H1 (cell line): Measurements from ENCODE around the gene ELMO2. TPM values are rescaled to one million over a fixed set of nuclear protein-coding genes. Genes with fewer than 3 reads are reported as not detected.
A peak's percentile ranks its signal among the peaks of the same experiment; 100 is the strongest.

Experiments
- CTCF ChIA-PET: fragments of 300-600 bp; sonication (Branson Sonifier 250); formaldehyde crosslinking; loops from one replicate; lab custom pipeline; 2021; ENCODE audit not compliant: partially characterized antibody; lab: Charles Lee
- POLR2A ChIA-PET: fragments of 300-600 bp; sonication (Branson Sonifier 250); formaldehyde crosslinking; loops from one replicate; lab custom pipeline; 2021; ENCODE audit warnings: inconsistent platforms; ENCODE audit not compliant: partially characterized antibody; lab: Charles Lee
- DNase-seq, 2 experiments: peaks; one replicate each; pipeline versions ENCODE4 v3.0.0 to v3.0.0-alpha.2; 2010 to 2022; ENCODE audit warnings: low spot score in 2 of 2, low read depth in 1 of 2, mixed read lengths in 1 of 2
- FAIRE-seq: peaks from 2 replicates; lab custom pipeline; 2011; peaks lifted over from hg19 to GRCh38; lab: Jason Lieb, UNC
- H2AFZ ChIP-seq: 2 replicates; pipeline ENCODE4 v1.8.1; 2012; ENCODE audit warnings: low read length, inconsistent platforms
- H2AK5ac ChIP-seq: 2 replicates; pipeline ENCODE4 v1.6.1; 2013; ENCODE audit warnings: low read depth, low read length
- H2BK120ac ChIP-seq: replicated peaks from 2 replicates; pipeline ENCODE3; 2013; ENCODE audit warnings: low read depth, low read length, inconsistent platforms
- H2BK12ac ChIP-seq: 2 replicates; pipeline ENCODE4 v1.6.1; 2013; ENCODE audit warnings: low read depth, low read length
- H2BK15ac ChIP-seq: 2 replicates; pipeline ENCODE4 v1.6.1; 2013; ENCODE audit warnings: low read length
- H2BK20ac ChIP-seq: 2 replicates; pipeline ENCODE4 v1.6.1; 2013; ENCODE audit warnings: low read length
- H2BK5ac ChIP-seq: 2 replicates; pipeline ENCODE4 v1.6.1; 2013; ENCODE audit warnings: low read depth, low read length
- H3K14ac ChIP-seq: 2 replicates; pipeline ENCODE4 v1.6.1; 2013; ENCODE audit warnings: inconsistent platforms; ENCODE audit not compliant: insufficient read length
- H3K18ac ChIP-seq: 2 replicates; pipeline ENCODE4 v1.6.1; 2013; ENCODE audit warnings: low read length; ENCODE audit errors: extremely low read depth
- H3K23ac ChIP-seq: 2 replicates; pipeline ENCODE4 v1.6.1; 2013; ENCODE audit warnings: inconsistent platforms; ENCODE audit not compliant: insufficient read length
- H3K23me2 ChIP-seq: 2 replicates; pipeline ENCODE4 v1.6.1; 2013; ENCODE audit warnings: low read depth, low read length
- H3K27ac ChIP-seq: 2 replicates; pipeline ENCODE4 v1.6.1; 2011; ENCODE audit warnings: low read depth, low read length, inconsistent platforms
- H3K27me3 ChIP-seq, 4 experiments: replicated peaks in 1 of 4; 1 replicate in 1 of 4; 2 replicates in 3 of 4; pipeline versions ENCODE4 v1.6.1 to v1.8.1; 2011 to 2013; ENCODE audit warnings: low read length in 3 of 4, mild to moderate bottlenecking in 3 of 4, inconsistent platforms in 2 of 4, mixed read lengths in 2 of 4, moderate library complexity in 1 of 4; ENCODE audit not compliant: control insufficient read depth in 3 of 4, insufficient read depth in 3 of 4; ENCODE audit errors: extremely low read depth in 1 of 4
- H3K36me3 ChIP-seq, 4 experiments: 2 replicates each; pipeline versions ENCODE4 v1.6.1 to v1.8.1; 2011 to 2013; ENCODE audit warnings: mild to moderate bottlenecking in 4 of 4, low read length in 3 of 4, moderate library complexity in 2 of 4, control low read depth in 1 of 4, inconsistent platforms in 1 of 4; ENCODE audit not compliant: insufficient read depth in 4 of 4, control insufficient read depth in 2 of 4
- H3K4ac ChIP-seq: replicated peaks from 2 replicates; pipeline ENCODE3; 2013; ENCODE audit warnings: low read length, low read depth, mixed read lengths, inconsistent platforms; ENCODE audit not compliant: insufficient read length
- H3K4me1 ChIP-seq, 4 experiments: replicated peaks in 1 of 4; 1 replicate in 1 of 4; 2 replicates in 3 of 4; pipeline versions ENCODE4 v1.6.1 to v1.8.1; 2011 to 2013; ENCODE audit warnings: low read length in 3 of 4, inconsistent platforms in 2 of 4, mixed read lengths in 1 of 4; ENCODE audit not compliant: insufficient read depth in 4 of 4, control insufficient read depth in 3 of 4
- H3K4me2 ChIP-seq, 2 experiments: 2 replicates each; pipeline versions ENCODE4 v1.6.1 to v1.8.1; 2011 to 2013; ENCODE audit warnings: low read depth in 2 of 2, low read length in 2 of 2, control low read depth in 1 of 2, inconsistent platforms in 1 of 2, mild to moderate bottlenecking in 1 of 2; ENCODE audit not compliant: insufficient read depth in 1 of 2
- H3K4me3 ChIP-seq, 4 experiments: fragments of 200-600, 300-600 bp in 1 of 4; sonication (generic), shearing (Covaris generic), sonication (Bioruptor Twin) in 1 of 4; 2 replicates each; pipeline versions ENCODE4 v1.5.1 to v1.8.1; 2011 to 2016; ENCODE audit warnings: low read length in 4 of 4, low read depth in 3 of 4, control low read depth in 2 of 4, inconsistent platforms in 2 of 4, mild to moderate bottlenecking in 2 of 4, mixed read lengths in 1 of 4, moderate library complexity in 1 of 4; ENCODE audit not compliant: insufficient read depth in 2 of 4; ENCODE audit errors: extremely low read depth in 1 of 4
- H3K56ac ChIP-seq: replicated peaks from 2 replicates; pipeline ENCODE3; 2013; ENCODE audit warnings: low read depth, mild to moderate bottlenecking, mixed read lengths, low read length, inconsistent platforms; ENCODE audit not compliant: insufficient read length
- H3K79me1 ChIP-seq: 2 replicates; pipeline ENCODE4 v1.6.1; 2013; ENCODE audit warnings: low read depth, low read length, control low read depth
- H3K79me2 ChIP-seq, 2 experiments: 2 replicates each; pipeline versions ENCODE4 v1.6.1 to v1.8.1; 2012 to 2013; ENCODE audit warnings: low read length in 2 of 2, mild to moderate bottlenecking in 2 of 2, inconsistent platforms in 1 of 2; ENCODE audit not compliant: insufficient read depth in 2 of 2, control insufficient read depth in 1 of 2
- H3K9ac ChIP-seq, 4 experiments: replicated peaks in 1 of 4; 1 replicate in 1 of 4; 2 replicates in 3 of 4; pipeline versions ENCODE4 v1.6.1 to v1.8.1; 2011 to 2013; ENCODE audit warnings: low read depth in 3 of 4, low read length in 3 of 4, control low read depth in 2 of 4, mild to moderate bottlenecking in 2 of 4, moderate library complexity in 2 of 4, inconsistent platforms in 1 of 4; ENCODE audit errors: extremely low read depth in 1 of 4
- H3K9me3 ChIP-seq, 2 experiments: 2 replicates each; pipeline versions ENCODE4 v1.6.1 to v1.8.1; 2012 to 2013; ENCODE audit warnings: mild to moderate bottlenecking in 2 of 2, moderate library complexity in 2 of 2, control low read depth in 1 of 2, inconsistent platforms in 1 of 2, low read depth in 1 of 2, low read length in 1 of 2, mixed read lengths in 1 of 2; ENCODE audit not compliant: insufficient read depth in 2 of 2
- H4K20me1 ChIP-seq, 2 experiments: replicated peaks in 1 of 2; 2 replicates each; pipeline versions ENCODE3 to v1.8.1; 2011 to 2013; ENCODE audit warnings: inconsistent platforms in 2 of 2, low read length in 2 of 2, mild to moderate bottlenecking in 1 of 2; ENCODE audit not compliant: insufficient read depth in 2 of 2, control insufficient read depth in 1 of 2
- H4K5ac ChIP-seq: 2 replicates; pipeline ENCODE4 v1.6.1; 2013; ENCODE audit warnings: low read length, low read depth, mixed read lengths, inconsistent platforms; ENCODE audit not compliant: insufficient read length
- H4K8ac ChIP-seq: 2 replicates; pipeline ENCODE4 v1.8.0; 2013; ENCODE audit warnings: mild to moderate bottlenecking, moderate library complexity, low read length, inconsistent platforms; ENCODE audit not compliant: insufficient read depth; ENCODE audit errors: extremely low read depth
- H4K91ac ChIP-seq: replicated peaks from 2 replicates; pipeline ENCODE3; 2013; ENCODE audit warnings: low read length, mixed read lengths, inconsistent platforms; ENCODE audit not compliant: insufficient read length
- GTF2F1 ChIP-seq: IDR thresholded peaks from 2 replicates; pipeline ENCODE4 v1.6.1; 2012; ENCODE audit warnings: low read depth, low read length, improper control_type of control experiment, borderline replicate concordance
- KDM1A ChIP-seq: fragments of 200-600, 300-600 bp; sonication (generic); IDR thresholded peaks from 2 replicates; pipeline ENCODE4 v1.7.1; 2016; ENCODE audit warnings: mild to moderate bottlenecking, low read length, borderline replicate concordance
- SUZ12 ChIP-seq: fragments of 200-600 bp; sonication (generic); IDR thresholded peaks from 2 replicates; pipeline ENCODE4 v1.6.1; 2012; ENCODE audit warnings: mild to moderate bottlenecking, inconsistent platforms, low read length, moderate library complexity, mixed read lengths
- WGBS, 2 experiments: shearing (Covaris generic) in 1 of 2; methylation state at CpG; one replicate each; pipeline versions ENCODE4 v1.1.6 to v1.1.7; 2013 to 2015; ENCODE audit warnings: low lambda C conversion rate in 2 of 2, mixed read lengths in 2 of 2, inconsistent platforms in 1 of 2, low coverage in 1 of 2, missing lambda C conversion rate in 1 of 2; ENCODE audit not compliant: insufficient replicate concordance in 2 of 2, insufficient coverage in 1 of 2, insufficient read length in 1 of 2; ENCODE audit errors: extremely low coverage in 1 of 2, missing lambda C conversion rate in 1 of 2; 5-methylcytosine and 5-hydroxymethylcytosine counted together
- polyA plus RNA-seq, 7 experiments: library from polyadenylated mRNA; depleted of rRNA in 3 of 7; stranded (reverse) in 5 of 7; unstranded in 2 of 7; fragments of >200 nt in 5 of 7; fragments of 200-250 nt in 2 of 7; gene quantifications; 1 replicate in 5 of 7; 2 replicates in 1 of 7; 4 replicates in 1 of 7; pipeline versions ENCODE4 v1.2.1 to v1.2.3, GENCODE V29; 2011 to 2013; ENCODE audit warnings: missing spikeins in 2 of 7, mixed read lengths in 2 of 7
- total RNA-seq: library from RNA; stranded (reverse); fragmentation: NEBNext Ultra II Directional; extraction: Animal tissue kit (Norgen Biotek cat#: 25700); gene quantifications from 2 replicates; pipeline ENCODE4 v1.2.1, GENCODE V29; 2021

Gene ELMO2
- total and polyA plus RNA-seq, 2 of the 8 experiments (the other 6 are each of a cell fraction or from before 2014, with no cell fraction given) = 34.3 to 39.7 TPM

DNA sequence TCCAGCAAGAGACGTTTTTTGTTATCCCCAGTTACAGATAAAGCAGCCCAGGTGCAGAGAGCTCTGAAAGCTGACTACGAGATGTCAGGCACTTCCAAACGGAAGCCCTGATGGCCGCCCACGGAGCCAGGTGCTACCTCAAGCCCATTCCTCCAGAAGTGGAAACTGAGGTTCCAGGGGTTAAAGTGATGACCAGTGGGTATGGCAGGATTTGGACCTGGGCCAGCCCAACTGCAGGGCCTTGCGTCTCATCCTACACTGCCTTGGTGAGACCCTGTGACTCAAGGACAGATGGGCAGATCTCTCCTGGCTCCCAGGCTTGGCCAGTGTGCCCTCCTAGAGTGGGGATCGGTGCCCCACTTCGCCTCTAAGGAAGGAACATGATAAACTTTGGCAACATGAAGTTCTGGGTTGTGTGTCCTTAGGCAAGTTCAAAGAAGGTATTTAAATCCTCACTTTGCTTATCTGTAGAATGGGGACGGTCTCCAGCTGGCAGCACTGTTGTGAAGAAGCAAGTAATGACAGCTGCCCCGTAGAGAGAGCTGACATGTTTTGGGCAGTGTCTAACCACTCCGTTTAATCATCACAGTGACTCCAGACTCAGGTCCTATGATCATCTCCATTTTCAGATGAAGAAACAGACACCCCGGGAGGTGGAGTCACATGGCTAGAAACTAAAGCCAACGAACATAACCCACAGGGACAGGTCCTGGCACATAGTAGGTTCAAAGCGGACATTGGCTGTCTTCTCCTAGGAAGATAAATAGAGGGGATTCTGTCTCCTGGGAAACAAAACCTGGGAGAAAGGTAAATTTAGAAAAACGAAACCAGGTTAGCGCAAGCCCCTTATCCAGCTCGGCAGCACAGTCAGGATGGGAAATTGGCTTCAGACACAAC lies 63.7 kb downstream of the ELMO2 start:
- POLR2A ChIA-PET = interaction anchor here (1.2 to 2.0 kb wide), 10 partner anchors 8 to 37 kb away, joined by 3 to 11 read pairs (median 5); no protein-coding TSS in a partner anchor
- no peaks in the 10 kb centered on the region for H3K36me3 ChIP-seq
- no peak overlapping the region for H2AFZ ChIP-seq
- no peak overlapping the region for H3K27ac ChIP-seq
- H3K14ac ChIP-seq = no peak overlapping the region
- no peak overlapping the region for H3K9ac ChIP-seq
- no peak overlapping the region for H2BK120ac ChIP-seq
- H3K4ac ChIP-seq = no peak overlapping the region
- H3K4me2 ChIP-seq = no peak overlapping the region
- no peak overlapping the region for H3K56ac ChIP-seq
- no peak overlapping the region for H4K8ac ChIP-seq
- H2BK12ac ChIP-seq = no peak overlapping the region
- H3K27me3 ChIP-seq = peaks cover 0 to 15% (median 11%) of the 10 kb centered on the region in 4 experiments; a peak in 5 of 7 replicates
- FAIRE-seq (no peak), DNase-seq (no peak)
- H3K79me1 ChIP-seq = no peaks in the 10 kb centered on the region
- no peak overlapping the region for H3K23ac ChIP-seq
- no peaks in the 10 kb centered on the region for H3K79me2 ChIP-seq
- CTCF ChIA-PET = interaction anchor here (1.0 to 10.9 kb wide), 4 partner anchors 10 to 36 kb away, joined by 3 to 214 read pairs (median 5); no protein-coding TSS in a partner anchor
- no peak overlapping the region for H2AK5ac ChIP-seq
- peaks cover 4% of the 10 kb centered on the region; the same call in 1 of the 2 replicates for H3K23me2 ChIP-seq
- H3K18ac ChIP-seq = no peak overlapping the region
- 90% methylated on average over 17 of the region's 17 CpGs; no CpG with 5 or more reads in 1 of the 2 experiments for WGBS, 2 experiments
- H2BK15ac ChIP-seq = no peak overlapping the region
- no peak for TF ChIP-seq SUZ12
- TF ChIP-seq KDM1A = peak; percentile 24; the same call in 1 of the 2 replicates
- TF ChIP-seq GTF2F1 = no peak
- H4K91ac ChIP-seq = no peak overlapping the region
- no peak overlapping the region for H3K4me3 ChIP-seq
- no peak overlapping the region for H4K5ac ChIP-seq
- no peak overlapping the region for H2BK20ac ChIP-seq
- peaks cover 0 to 5% (median 1%) of the 10 kb centered on the region in 4 experiments; a peak in 3 of 7 replicates for H3K4me1 ChIP-seq
- H4K20me1 ChIP-seq = peaks cover 7% of the 10 kb centered on the region in 2 experiments
- no peak overlapping the region for H2BK5ac ChIP-seq
- no peaks in the 10 kb centered on the region for H3K9me3 ChIP-seq
